GM12875 (cell line): ENCODE data around the gene PTPRF.
"Not testable (repeated sequence)": the region's sequence is repeated elsewhere in the genome, so short reads cannot be mapped to it uniquely, and the experiment has no call there.

Source experiments
- H3K4me3 ChIP-seq: one replicate; pipeline ENCODE4 v1.5.1; 2011; ENCODE audit warnings: low read depth, low read length, control low read depth
- CTCF ChIP-seq: IDR thresholded peaks from 2 replicates; pipeline ENCODE4 v1.5.1; 2011; ENCODE audit warnings: low read depth, mild to moderate bottlenecking, control low read depth, inconsistent platforms, low read length, moderate library complexity, borderline replicate concordance; ENCODE audit not compliant: insufficient read depth

The PTPRF gene

GRCh38 chr1:43493661-43494450 lies 36.8 kb upstream of the PTPRF start:
- no peak for TF ChIP-seq CTCF
- H3K4me3 ChIP-seq = no peak overlapping the region

- H3K4me3 ChIP-seq = no peak overlapping the region
- TF ChIP-seq CTCF = no peak
Observed at GRCh38 chr1:43495204-43495603, 35.5 kb upstream of the PTPRF start.

DNA sequence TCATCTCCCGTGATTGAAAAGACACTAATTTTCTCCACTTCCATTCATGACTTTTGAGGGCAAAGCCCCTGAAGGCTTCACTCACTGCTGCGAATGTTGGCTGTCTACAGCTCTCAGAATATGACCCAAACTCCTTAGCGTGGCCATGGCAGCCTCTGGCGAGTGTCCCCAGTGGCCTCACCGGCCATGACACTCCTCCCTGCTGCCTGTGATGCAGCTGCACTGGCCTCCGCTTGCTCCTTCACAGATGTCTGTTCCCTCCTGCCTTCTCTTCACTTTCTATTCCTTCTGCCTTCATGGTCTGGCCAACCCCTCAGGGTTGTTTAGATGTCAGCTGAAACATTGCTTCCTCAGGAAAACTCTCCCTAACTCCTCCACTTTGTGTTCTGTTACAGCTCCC lies 30.8 kb upstream of the PTPRF start:
- no peak for TF ChIP-seq CTCF
- no peak overlapping the region for H3K4me3 ChIP-seq

GRCh38 chr1:43501806-43502205 lies 28.9 kb upstream of the PTPRF start:
- not testable (repeated sequence) for H3K4me3 ChIP-seq

DNA sequence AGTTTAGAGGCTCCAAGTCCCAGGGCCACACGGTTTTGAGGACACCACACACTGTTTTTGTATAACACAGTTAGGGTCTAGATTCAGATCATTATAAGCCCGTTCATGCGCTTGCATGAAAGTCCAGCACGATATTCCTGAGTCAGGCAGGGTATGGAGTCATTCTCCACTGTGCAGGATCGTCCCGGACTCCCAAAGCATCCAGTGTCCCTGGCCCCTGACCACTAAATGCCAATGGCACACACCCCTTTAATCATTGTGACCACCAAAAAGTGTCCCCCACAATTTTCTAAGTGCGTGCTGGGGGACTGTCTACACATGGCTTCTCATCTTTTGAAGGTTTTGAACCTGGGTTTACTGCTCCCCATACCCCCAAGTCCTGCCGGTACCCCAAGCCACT lies 27.1 kb upstream of the PTPRF start:
- no peak overlapping the region for H3K4me3 ChIP-seq
- TF ChIP-seq CTCF = no peak

DNA sequence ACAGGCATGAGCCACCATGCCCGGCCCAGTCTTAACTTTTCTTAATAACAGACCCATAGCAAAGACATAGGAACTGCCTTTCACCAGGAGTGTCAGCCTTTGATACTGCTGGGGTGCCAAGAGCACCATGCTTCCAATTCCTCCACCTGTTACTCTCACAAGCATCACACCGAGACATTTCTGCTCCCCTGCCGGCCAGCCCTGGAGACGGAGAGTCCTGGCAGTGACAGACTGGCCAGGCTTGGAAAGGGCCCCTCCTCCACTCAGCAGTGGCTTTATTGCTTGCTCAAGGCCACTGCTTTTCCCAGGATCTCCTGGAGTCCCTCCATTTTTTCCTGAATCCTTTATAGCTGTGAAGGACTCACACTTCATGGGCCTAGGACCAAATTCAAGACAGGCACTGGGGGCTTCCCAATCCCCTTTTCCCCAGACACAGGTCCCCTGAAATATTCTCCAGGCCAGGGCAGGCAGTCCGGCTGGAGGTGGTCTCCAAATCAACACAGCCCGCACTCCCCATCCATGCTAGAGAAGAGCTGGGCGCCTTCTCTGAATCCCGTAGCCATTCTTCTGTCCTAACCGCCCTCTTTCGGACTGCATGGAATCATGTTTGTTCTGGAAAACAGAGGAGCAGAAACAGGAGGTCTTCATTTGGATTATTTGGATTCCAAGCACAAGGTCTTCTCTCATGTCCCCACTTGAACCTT lies 25.5 kb upstream of the PTPRF start:
- H3K4me3 ChIP-seq = no peak overlapping the region
- TF ChIP-seq CTCF = no peak

DNA sequence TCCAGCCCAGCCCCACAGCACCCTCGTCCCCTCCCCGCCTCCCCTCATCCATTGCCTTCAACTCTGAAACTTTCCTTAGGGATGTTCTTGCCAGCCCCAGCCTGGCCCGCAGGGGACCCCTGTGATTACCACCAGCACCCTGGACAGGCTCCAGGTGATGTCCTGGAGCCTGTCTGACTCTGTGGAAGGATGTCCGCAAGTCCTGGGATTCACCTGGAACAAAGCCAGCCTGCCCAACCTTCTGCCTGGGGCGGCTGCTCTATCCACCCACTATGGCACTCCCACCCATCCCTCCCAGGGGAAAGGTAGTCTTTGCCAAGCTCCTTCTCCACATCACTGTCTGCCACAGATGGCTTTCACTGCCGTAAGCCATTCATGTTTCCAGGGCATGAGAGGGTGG lies 24.4 kb upstream of the PTPRF start:
- TF ChIP-seq CTCF = no peak
- H3K4me3 ChIP-seq = no peak overlapping the region
